ENCODE measurements around the gene TKFC.

DNA sequence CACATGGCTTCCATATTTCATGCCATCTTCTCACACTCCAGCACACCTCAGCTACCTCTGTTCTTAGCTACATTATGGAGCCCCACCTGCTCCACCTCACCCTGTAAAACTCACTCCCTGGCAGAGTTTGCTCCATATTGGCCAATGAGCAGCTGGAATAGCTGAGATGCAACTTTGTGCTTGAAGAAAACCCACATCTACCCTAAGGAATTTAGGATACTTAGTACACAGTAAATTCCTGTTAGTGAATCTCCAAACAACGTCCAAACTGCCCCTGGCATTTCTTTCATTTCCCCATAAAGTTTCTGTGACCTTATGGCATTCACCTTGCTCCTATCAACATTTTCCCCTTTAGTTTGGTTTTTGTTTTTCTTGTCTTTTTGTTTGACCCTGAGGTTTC, 35.7 kb upstream of the TKFC start:
- TF ChIP-seq SIN3A (IDR thresholded peaks at IDR 0.05; ENCODE audit: borderline replicate concordance, low read depth, low read length) (no peak), POLR2AphosphoS5 (IDR thresholded peaks at IDR 0.05; ENCODE audit: low read depth, low read length) (no peak), MXI1 (IDR thresholded peaks at IDR 0.05; ENCODE audit: low read depth, low read length) (no peak), YY1 (IDR thresholded peaks at IDR 0.05; ENCODE audit: low read depth) (no peak), RFX5 (IDR thresholded peaks at IDR 0.05; ENCODE audit: low read length) (no peak), FOXJ3 (CRISPR knock-in tag; IDR thresholded peaks at IDR 0.05) (no peak), EP300 (IDR thresholded peaks at IDR 0.05; ENCODE audit: borderline replicate concordance in 1 of 2, low read depth in 1 of 2, low read length in 1 of 2) (no peak), GABPA (IDR thresholded peaks at IDR 0.05; ENCODE audit: low read depth) (no peak), CHD2 (IDR thresholded peaks at IDR 0.05; ENCODE audit: low read length, partially characterized antibody) (no peak), FOSL2 (IDR thresholded peaks at IDR 0.05; ENCODE audit: borderline replicate concordance, low read depth) (no peak)
- TF ChIP-seq, protein P1, sequence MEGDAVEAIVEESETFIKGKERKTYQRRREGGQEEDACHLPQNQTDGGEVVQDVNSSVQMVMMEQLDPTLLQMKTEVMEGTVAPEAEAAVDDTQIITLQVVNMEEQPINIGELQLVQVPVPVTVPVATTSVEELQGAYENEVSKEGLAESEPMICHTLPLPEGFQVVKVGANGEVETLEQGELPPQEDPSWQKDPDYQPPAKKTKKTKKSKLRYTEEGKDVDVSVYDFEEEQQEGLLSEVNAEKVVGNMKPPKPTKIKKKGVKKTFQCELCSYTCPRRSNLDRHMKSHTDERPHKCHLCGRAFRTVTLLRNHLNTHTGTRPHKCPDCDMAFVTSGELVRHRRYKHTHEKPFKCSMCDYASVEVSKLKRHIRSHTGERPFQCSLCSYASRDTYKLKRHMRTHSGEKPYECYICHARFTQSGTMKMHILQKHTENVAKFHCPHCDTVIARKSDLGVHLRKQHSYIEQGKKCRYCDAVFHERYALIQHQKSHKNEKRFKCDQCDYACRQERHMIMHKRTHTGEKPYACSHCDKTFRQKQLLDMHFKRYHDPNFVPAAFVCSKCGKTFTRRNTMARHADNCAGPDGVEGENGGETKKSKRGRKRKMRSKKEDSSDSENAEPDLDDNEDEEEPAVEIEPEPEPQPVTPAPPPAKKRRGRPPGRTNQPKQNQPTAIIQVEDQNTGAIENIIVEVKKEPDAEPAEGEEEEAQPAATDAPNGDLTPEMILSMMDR (IDR thresholded peaks at IDR 0.05) = no peak
- TF ChIP-seq, protein P2, sequence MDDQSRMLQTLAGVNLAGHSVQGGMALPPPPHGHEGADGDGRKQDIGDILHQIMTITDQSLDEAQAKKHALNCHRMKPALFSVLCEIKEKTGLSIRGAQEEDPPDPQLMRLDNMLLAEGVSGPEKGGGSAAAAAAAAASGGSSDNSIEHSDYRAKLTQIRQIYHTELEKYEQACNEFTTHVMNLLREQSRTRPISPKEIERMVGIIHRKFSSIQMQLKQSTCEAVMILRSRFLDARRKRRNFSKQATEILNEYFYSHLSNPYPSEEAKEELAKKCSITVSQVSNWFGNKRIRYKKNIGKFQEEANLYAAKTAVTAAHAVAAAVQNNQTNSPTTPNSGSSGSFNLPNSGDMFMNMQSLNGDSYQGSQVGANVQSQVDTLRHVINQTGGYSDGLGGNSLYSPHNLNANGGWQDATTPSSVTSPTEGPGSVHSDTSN (IDR thresholded peaks at IDR 0.05) = no peak
- TF ChIP-seq, protein P3, sequence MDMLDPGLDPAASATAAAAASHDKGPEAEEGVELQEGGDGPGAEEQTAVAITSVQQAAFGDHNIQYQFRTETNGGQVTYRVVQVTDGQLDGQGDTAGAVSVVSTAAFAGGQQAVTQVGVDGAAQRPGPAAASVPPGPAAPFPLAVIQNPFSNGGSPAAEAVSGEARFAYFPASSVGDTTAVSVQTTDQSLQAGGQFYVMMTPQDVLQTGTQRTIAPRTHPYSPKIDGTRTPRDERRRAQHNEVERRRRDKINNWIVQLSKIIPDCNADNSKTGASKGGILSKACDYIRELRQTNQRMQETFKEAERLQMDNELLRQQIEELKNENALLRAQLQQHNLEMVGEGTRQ (IDR thresholded peaks at IDR 0.05; ENCODE audit: borderline replicate concordance, low read depth, low read length) = no peak
